Cardiac muscle cell (in vitro differentiated cells and primary cell): Measurements from ENCODE around the gene HOXC11. TPM values are rescaled to one million over a fixed set of nuclear protein-coding genes. Genes with fewer than 3 reads are reported as not detected.

Source experiments
- DNase-seq, 2 donors: peaks; one replicate each; pipeline versions ENCODE4 v3.0.0 to v3.0.0-alpha.2; 2010 to 2017; ENCODE audit warnings: low read depth in 1 of 2, low spot score in 1 of 2
- H3K27ac ChIP-seq: fragments of 200-600 bp; sonication (generic); 2 replicates; pipeline ENCODE4 v1.5.1; 2016
- H3K27me3 ChIP-seq: fragments of 200-600 bp; sonication (generic); 2 replicates; pipeline ENCODE4 v1.6.0; 2016; ENCODE audit warnings: control low read depth
- H3K36me3 ChIP-seq: fragments of 200-600 bp; sonication (generic); 2 replicates; pipeline ENCODE4 v1.5.1; 2016; ENCODE audit warnings: control low read depth
- H3K4me1 ChIP-seq: fragments of 200-600 bp; sonication (generic); 2 replicates; pipeline ENCODE4 v1.8.1; 2017; ENCODE audit warnings: low read depth, mild to moderate bottlenecking, mixed run types
- H3K4me3 ChIP-seq: fragments of 200-600 bp; sonication (generic); 2 replicates; pipeline ENCODE4 v1.5.1; 2016; ENCODE audit warnings: mild to moderate bottlenecking
- H3K9me3 ChIP-seq: fragments of 200-600 bp; sonication (generic); 2 replicates; pipeline ENCODE4 v1.5.1; 2017; ENCODE audit warnings: low read depth, mild to moderate bottlenecking, control low read depth
- polyA plus RNA-seq: library from polyadenylated mRNA; unstranded; fragments of >200 nt; fragmentation: Nextera tagmentation; extraction: Ambion mirVana; gene quantifications from 2 replicates; pipeline ENCODE4 v1.2.1, GENCODE V29; 2016
- total RNA-seq: library from RNA; depleted of rRNA; stranded (reverse); fragments of >200 nt; gene quantifications from 2 replicates; pipeline ENCODE4 v1.2.3, GENCODE V29; 2016
- TF ChIP-seq, protein P1 (sequence below): IDR thresholded peaks from 2 replicates; pipeline ENCODE4 v1.5.1; 2012; ENCODE audit warnings: low read depth, mild to moderate bottlenecking, low read length

HOXC11 gene
- total and polyA plus RNA-seq, 2 experiments from 2014 or later, result not detected

- no peaks in the 10 kb centered on the region for H3K9me3 ChIP-seq
- no peaks in the 10 kb centered on the region for H3K4me1 ChIP-seq
- peaks cover 100% of the 10 kb centered on the region for H3K27me3 ChIP-seq
- no peaks in the 10 kb centered on the region for H3K36me3 ChIP-seq
- no peak overlapping the region for H3K27ac ChIP-seq
- TF ChIP-seq, protein P1, sequence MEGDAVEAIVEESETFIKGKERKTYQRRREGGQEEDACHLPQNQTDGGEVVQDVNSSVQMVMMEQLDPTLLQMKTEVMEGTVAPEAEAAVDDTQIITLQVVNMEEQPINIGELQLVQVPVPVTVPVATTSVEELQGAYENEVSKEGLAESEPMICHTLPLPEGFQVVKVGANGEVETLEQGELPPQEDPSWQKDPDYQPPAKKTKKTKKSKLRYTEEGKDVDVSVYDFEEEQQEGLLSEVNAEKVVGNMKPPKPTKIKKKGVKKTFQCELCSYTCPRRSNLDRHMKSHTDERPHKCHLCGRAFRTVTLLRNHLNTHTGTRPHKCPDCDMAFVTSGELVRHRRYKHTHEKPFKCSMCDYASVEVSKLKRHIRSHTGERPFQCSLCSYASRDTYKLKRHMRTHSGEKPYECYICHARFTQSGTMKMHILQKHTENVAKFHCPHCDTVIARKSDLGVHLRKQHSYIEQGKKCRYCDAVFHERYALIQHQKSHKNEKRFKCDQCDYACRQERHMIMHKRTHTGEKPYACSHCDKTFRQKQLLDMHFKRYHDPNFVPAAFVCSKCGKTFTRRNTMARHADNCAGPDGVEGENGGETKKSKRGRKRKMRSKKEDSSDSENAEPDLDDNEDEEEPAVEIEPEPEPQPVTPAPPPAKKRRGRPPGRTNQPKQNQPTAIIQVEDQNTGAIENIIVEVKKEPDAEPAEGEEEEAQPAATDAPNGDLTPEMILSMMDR, result no peak
- no peak overlapping the region for H3K4me3 ChIP-seq
- no peak for DNase-seq
Measured at GRCh38 chr12:54007538-54008259, 34.8 kb downstream of the HOXC11 start.

DNA sequence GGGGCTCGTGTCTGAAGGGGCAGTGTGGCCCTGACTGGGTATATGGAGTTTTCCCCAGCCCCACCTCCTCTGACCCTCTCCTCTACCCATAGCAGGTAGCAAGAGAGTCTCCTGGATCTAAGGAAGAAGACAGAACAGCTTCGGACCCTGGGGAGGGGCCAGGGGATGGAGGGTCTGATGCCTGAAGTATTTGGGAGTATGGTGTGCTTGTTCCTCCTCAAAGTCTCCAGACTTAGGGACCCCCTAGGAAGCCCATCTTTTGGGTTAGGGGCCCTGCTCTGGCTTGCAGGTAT lies 35.3 kb downstream of the HOXC11 start:
- Histone ChIP-seq H3K4me1 (no peaks in the 10 kb centered on the region), H3K9me3 (no peaks in the 10 kb centered on the region), H3K4me3 (no peak overlapping the region), H3K27me3 (peaks cover 100% of the 10 kb centered on the region), H3K27ac (no peak overlapping the region), H3K36me3 (no peaks in the 10 kb centered on the region)
- TF ChIP-seq, protein P1, result no peak
- DNase-seq, result no peak

- Histone ChIP-seq H3K27me3 (peaks cover 100% of the 10 kb centered on the region), H3K9me3 (no peaks in the 10 kb centered on the region), H3K4me1 (no peaks in the 10 kb centered on the region), H3K27ac (no peak overlapping the region), H3K4me3 (peak overlapping the region; percentile 16), H3K36me3 (no peaks in the 10 kb centered on the region)
- DNase-seq, result no peak
- TF ChIP-seq, protein P1, result no peak
Measured at GRCh38 chr12:54009171-54010052, 36.5 kb downstream of the HOXC11 start.

DNA sequence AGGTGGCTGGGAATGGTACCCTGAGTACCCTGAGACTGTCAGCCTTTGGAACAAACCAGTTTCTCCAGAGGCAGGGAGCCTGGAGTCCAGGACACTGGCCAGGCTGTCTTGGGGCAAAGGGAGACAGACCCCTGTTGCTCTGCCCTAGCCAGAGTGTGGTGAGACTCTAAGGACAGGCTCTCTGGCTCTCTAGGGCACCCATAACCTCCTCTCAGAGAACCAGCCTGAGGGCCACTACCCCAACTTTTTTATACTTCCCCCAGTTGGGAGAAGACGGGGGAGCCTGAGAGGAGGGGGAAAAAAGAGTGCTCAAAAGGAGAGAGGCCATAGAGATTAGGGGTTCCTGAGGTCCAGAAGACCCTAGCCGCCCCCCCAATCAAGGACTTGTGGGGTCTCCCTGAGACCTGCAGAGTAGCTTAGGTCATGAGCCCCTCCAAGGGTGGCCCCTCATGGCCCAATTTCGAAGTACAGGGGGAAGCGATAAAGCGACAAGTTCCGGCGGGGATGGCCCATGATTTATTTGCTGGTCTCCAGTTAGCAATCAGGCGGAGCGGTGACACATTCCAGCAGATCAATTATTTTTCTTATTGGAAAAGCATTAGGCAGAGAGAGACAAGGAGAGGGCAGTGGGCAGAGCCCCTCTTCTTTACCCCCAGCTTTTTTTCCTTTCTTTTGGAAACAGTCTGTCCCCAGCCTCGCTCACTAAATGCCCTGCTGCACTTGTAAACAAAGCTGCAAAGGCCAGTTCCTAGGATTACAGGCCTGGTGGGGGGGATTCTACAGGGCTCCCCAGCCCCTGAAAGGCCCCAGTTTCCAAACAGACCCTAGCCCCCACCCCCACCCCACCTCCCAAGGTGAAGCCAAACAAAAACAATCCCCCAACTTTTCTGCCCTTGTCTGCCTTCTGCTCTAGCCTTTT lies 37.4 kb downstream of the HOXC11 start:
- Histone ChIP-seq H3K4me1 (no peaks in the 10 kb centered on the region), H3K27ac (no peak overlapping the region), H3K27me3 (peaks cover 100% of the 10 kb centered on the region), H3K4me3 (no peak overlapping the region), H3K36me3 (no peaks in the 10 kb centered on the region), H3K9me3 (no peaks in the 10 kb centered on the region)
- DNase-seq, result no peak
- TF ChIP-seq, protein P1, result no peak

- no peaks in the 10 kb centered on the region for H3K36me3 ChIP-seq
- no peak overlapping the region for H3K4me3 ChIP-seq
- peaks cover 100% of the 10 kb centered on the region for H3K27me3 ChIP-seq
- DNase-seq, result no peak
- H3K27ac ChIP-seq, result no peak overlapping the region
- H3K9me3 ChIP-seq, result no peaks in the 10 kb centered on the region
- H3K4me1 ChIP-seq, result no peaks in the 10 kb centered on the region
- TF ChIP-seq, protein P1, result no peak
Measured at GRCh38 chr12:54010972-54011664, 38.2 kb downstream of the HOXC11 start.
